ENCODE results near the gene CTDSPL.

DNA sequence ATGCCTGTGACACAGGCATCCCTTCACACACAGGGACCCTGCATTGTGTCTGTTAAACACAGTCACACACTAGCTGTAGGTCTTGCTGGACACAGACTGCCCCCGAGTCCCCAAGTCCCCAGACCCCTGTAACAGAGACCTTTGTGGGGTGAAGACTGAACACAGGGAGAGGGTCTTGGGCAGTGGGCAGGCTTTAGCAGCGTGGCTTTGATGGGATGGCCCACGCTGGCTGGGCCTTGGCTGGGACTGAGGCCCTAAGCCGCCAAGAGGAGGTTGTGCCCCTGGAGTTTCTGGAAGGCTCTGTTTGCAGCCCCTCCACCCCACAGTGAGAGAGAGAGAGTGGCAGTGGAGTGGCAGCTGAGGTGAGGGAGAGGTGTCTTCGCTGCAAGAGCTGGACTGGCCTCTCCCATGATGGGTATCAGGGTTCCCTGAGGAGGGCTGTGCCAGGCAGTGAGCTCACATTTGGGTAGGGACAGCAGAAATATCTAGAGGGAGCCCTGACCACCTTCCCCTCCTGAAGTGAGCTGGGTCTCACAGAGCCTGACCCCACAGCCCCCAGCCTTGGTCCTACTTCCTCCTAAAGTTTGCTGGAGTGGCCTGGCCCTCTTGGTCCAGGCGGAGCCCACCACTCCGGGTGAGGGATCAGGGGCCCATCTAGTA, 128.3 kb downstream of the CTDSPL start:
- no peak for TF ChIP-seq EZH2 (IDR thresholded peaks at IDR 0.05; ENCODE audit: borderline replicate concordance)
- TF ChIP-seq, protein P1, sequence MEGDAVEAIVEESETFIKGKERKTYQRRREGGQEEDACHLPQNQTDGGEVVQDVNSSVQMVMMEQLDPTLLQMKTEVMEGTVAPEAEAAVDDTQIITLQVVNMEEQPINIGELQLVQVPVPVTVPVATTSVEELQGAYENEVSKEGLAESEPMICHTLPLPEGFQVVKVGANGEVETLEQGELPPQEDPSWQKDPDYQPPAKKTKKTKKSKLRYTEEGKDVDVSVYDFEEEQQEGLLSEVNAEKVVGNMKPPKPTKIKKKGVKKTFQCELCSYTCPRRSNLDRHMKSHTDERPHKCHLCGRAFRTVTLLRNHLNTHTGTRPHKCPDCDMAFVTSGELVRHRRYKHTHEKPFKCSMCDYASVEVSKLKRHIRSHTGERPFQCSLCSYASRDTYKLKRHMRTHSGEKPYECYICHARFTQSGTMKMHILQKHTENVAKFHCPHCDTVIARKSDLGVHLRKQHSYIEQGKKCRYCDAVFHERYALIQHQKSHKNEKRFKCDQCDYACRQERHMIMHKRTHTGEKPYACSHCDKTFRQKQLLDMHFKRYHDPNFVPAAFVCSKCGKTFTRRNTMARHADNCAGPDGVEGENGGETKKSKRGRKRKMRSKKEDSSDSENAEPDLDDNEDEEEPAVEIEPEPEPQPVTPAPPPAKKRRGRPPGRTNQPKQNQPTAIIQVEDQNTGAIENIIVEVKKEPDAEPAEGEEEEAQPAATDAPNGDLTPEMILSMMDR (IDR thresholded peaks at IDR 0.05; ENCODE audit: poor library complexity), result no peak
- TF ChIP-seq EZH2phosphoT487 (IDR thresholded peaks at IDR 0.05; ENCODE audit: low read depth, severe bottlenecking, unreplicated experiment), result no peak
